Neural progenitor cell (in vitro differentiated cells): ENCODE data around the gene ZFAND3. TPM values are rescaled to one million over a fixed set of nuclear protein-coding genes. Genes with fewer than 3 reads are reported as not detected.

Experiments
- DNase-seq: peaks from one replicate; pipeline ENCODE4 v3.0.0-alpha.2; 2016; ENCODE audit warnings: low spot score
- H2AFZ ChIP-seq: fragments of 200-600 bp; sonication (generic); replicated peaks from 2 replicates; pipeline ENCODE4 v1.6.1; 2016; ENCODE audit warnings: antibody characterized with exemption
- H3F3A ChIP-seq: fragments of 200-600 bp; sonication (generic); 2 replicates; pipeline ENCODE4 v1.6.1; 2016; ENCODE audit warnings: antibody characterized with exemption, low read depth
- H3K27ac ChIP-seq: fragments of 200-600 bp; sonication (generic); 2 replicates; pipeline ENCODE4 v1.5.1; 2016; ENCODE audit warnings: mild to moderate bottlenecking
- H3K27me3 ChIP-seq: fragments of 200-600 bp; sonication (generic); 2 replicates; pipeline ENCODE4 v1.6.1; 2016; ENCODE audit warnings: mild to moderate bottlenecking, moderate library complexity
- H3K36me3 ChIP-seq: fragments of 200-600 bp; sonication (generic); 2 replicates; pipeline ENCODE4 v1.5.1; 2016
- H3K4me1 ChIP-seq: fragments of 200-600 bp; sonication (generic); 2 replicates; pipeline ENCODE4 v1.6.1; 2016; ENCODE audit warnings: mixed run types
- H3K4me2 ChIP-seq: fragments of 200-600 bp; sonication (generic); 2 replicates; pipeline ENCODE4 v1.6.1; 2016
- H3K4me3 ChIP-seq: fragments of 200-600 bp; sonication (generic); 2 replicates; pipeline ENCODE4 v1.5.1; 2016
- H3K79me2 ChIP-seq: fragments of 200-600 bp; sonication (generic); 2 replicates; pipeline ENCODE4 v1.6.1; 2016; ENCODE audit warnings: low read depth
- H3K9ac ChIP-seq: fragments of 200-600 bp; sonication (generic); 2 replicates; pipeline ENCODE4 v1.6.1; 2016
- H3K9me3 ChIP-seq: fragments of 200-600 bp; sonication (generic); 2 replicates; pipeline ENCODE4 v1.5.1; 2016; ENCODE audit warnings: low read depth
- H4K20me1 ChIP-seq: fragments of 200-600 bp; sonication (generic); 2 replicates; pipeline ENCODE4 v1.6.1; 2016; ENCODE audit warnings: low read depth
- H3K27ac Mint-ChIP-seq: 3 replicates; pipeline ENCODE4 v1.8.0; 2021; ENCODE audit warnings: mixed read lengths
- H3K27me3 Mint-ChIP-seq: 2 replicates; pipeline ENCODE4 v1.8.0; 2022; ENCODE audit warnings: low read depth, mild to moderate bottlenecking, inconsistent platforms, moderate library complexity, mixed read lengths; ENCODE audit not compliant: insufficient read depth
- H3K36me3 Mint-ChIP-seq: 3 replicates; pipeline ENCODE4 v1.8.0; 2021; ENCODE audit warnings: mixed read lengths
- H3K4me1 Mint-ChIP-seq: 3 replicates; pipeline ENCODE4 v1.8.0; 2021; ENCODE audit warnings: mixed read lengths
- H3K4me3 Mint-ChIP-seq: 3 replicates; pipeline ENCODE4 v1.8.0; 2021; ENCODE audit warnings: mild to moderate bottlenecking, moderate library complexity, mixed read lengths
- H3K9me3 Mint-ChIP-seq: 3 replicates; pipeline ENCODE4 v1.8.0; 2020; ENCODE audit warnings: mixed read lengths
- CTCF ChIP-seq: fragments of 200-600 bp; sonication (generic); IDR thresholded peaks from 2 replicates; pipeline ENCODE4 v1.5.1; 2017; ENCODE audit warnings: antibody characterized with exemption, mild to moderate bottlenecking
- EZH2 ChIP-seq: fragments of 200-600 bp; sonication (generic); IDR thresholded peaks from 2 replicates; pipeline ENCODE4 v1.6.1; 2017; ENCODE audit warnings: antibody characterized with exemption, mild to moderate bottlenecking, moderate library complexity
- EZH2phosphoT487 ChIP-seq: fragments of 200-600 bp; sonication (generic); IDR thresholded peaks from 2 replicates; pipeline ENCODE4 v1.6.1; 2017; ENCODE audit warnings: antibody characterized with exemption
- total RNA-seq: library from RNA; depleted of rRNA; stranded (reverse); fragments of >200 nt; gene quantifications from 2 replicates; pipeline ENCODE4 v1.2.3, GENCODE V29; 2015; ENCODE audit warnings: low replicate concordance

ZFAND3 gene
- total RNA-seq, 1 donor from 2014 or later = 24.3 TPM

- no peak overlapping the region for H3K27ac Mint-ChIP-seq
- peaks cover 5% of the 10 kb centered on the region for H3K27me3 Mint-ChIP-seq
- no peak overlapping the region for H3K4me3 ChIP-seq
- TF ChIP-seq CTCF (no peak), EZH2phosphoT487 (no peak), EZH2 (no peak)
- peaks cover 6% of the 10 kb centered on the region for H3K4me1 ChIP-seq
- H3K79me2 ChIP-seq = no peaks in the 10 kb centered on the region
- no peak for DNase-seq
- H2AFZ ChIP-seq = no peak overlapping the region
- no peaks in the 10 kb centered on the region for H3K9me3 ChIP-seq
- no peaks in the 10 kb centered on the region for H3K36me3 ChIP-seq
- H3K36me3 Mint-ChIP-seq = no peaks in the 10 kb centered on the region
- no peak overlapping the region for H3K4me3 Mint-ChIP-seq
- H3K27me3 ChIP-seq = no peaks in the 10 kb centered on the region
- no peak overlapping the region for H3K4me2 ChIP-seq
- H3F3A ChIP-seq = no peaks in the 10 kb centered on the region
- H3K27ac ChIP-seq = no peak overlapping the region
- H3K4me1 Mint-ChIP-seq = peaks cover 5% of the 10 kb centered on the region
- H4K20me1 ChIP-seq = no peaks in the 10 kb centered on the region
- no peak overlapping the region for H3K9ac ChIP-seq
- no peaks in the 10 kb centered on the region for H3K9me3 Mint-ChIP-seq
Observed at GRCh38 chr6:37798436-37799262, 20.9 kb upstream of the ZFAND3 start.

GRCh38 chr6:37799263-37799644 is 20.3 kb upstream of the ZFAND3 start:
- peaks cover 6% of the 10 kb centered on the region for H3K4me1 ChIP-seq
- no peak overlapping the region for H3K4me3 Mint-ChIP-seq
- H2AFZ ChIP-seq = no peak overlapping the region
- H3K79me2 ChIP-seq = no peaks in the 10 kb centered on the region
- H3K9ac ChIP-seq = no peak overlapping the region
- DNase-seq = no peak
- no peak for TF ChIP-seq EZH2phosphoT487
- TF ChIP-seq CTCF = no peak
- H3K9me3 ChIP-seq = no peaks in the 10 kb centered on the region
- H3K9me3 Mint-ChIP-seq = no peaks in the 10 kb centered on the region
- H3K4me2 ChIP-seq = no peak overlapping the region
- H3K27me3 Mint-ChIP-seq = peaks cover 5% of the 10 kb centered on the region
- H3K4me1 Mint-ChIP-seq = peaks cover 5% of the 10 kb centered on the region
- H3K27ac Mint-ChIP-seq = no peak overlapping the region
- H3K36me3 ChIP-seq = no peaks in the 10 kb centered on the region
- H3F3A ChIP-seq = no peaks in the 10 kb centered on the region
- no peak overlapping the region for H3K27ac ChIP-seq
- H3K36me3 Mint-ChIP-seq = no peaks in the 10 kb centered on the region
- no peaks in the 10 kb centered on the region for H3K27me3 ChIP-seq
- no peaks in the 10 kb centered on the region for H4K20me1 ChIP-seq
- H3K4me3 ChIP-seq = no peak overlapping the region

- no peak overlapping the region for H3K9ac ChIP-seq
- peaks cover 5% of the 10 kb centered on the region for H3K4me1 Mint-ChIP-seq
- H3K4me2 ChIP-seq = no peak overlapping the region
- no peaks in the 10 kb centered on the region for H3F3A ChIP-seq
- H3K4me3 Mint-ChIP-seq = no peak overlapping the region
- peaks cover 3% of the 10 kb centered on the region for H3K27me3 Mint-ChIP-seq
- no peaks in the 10 kb centered on the region for H3K9me3 ChIP-seq
- no peak overlapping the region for H3K27ac ChIP-seq
- no peaks in the 10 kb centered on the region for H3K36me3 Mint-ChIP-seq
- H3K27me3 ChIP-seq = no peaks in the 10 kb centered on the region
- H3K9me3 Mint-ChIP-seq = no peaks in the 10 kb centered on the region
- H2AFZ ChIP-seq = no peak overlapping the region
- DNase-seq = no peak
- no peak for TF ChIP-seq EZH2phosphoT487
- TF ChIP-seq EZH2 = no peak
- no peak for TF ChIP-seq CTCF
- H4K20me1 ChIP-seq = no peaks in the 10 kb centered on the region
- H3K27ac Mint-ChIP-seq = no peak overlapping the region
- H3K4me3 ChIP-seq = no peak overlapping the region
- no peaks in the 10 kb centered on the region for H3K79me2 ChIP-seq
- peaks cover 6% of the 10 kb centered on the region for H3K4me1 ChIP-seq
- no peaks in the 10 kb centered on the region for H3K36me3 ChIP-seq
Observed at GRCh38 chr6:37800703-37801604, 18.6 kb upstream of the ZFAND3 start.
